Trophoblast cell (in vitro differentiated cells and primary cell): ENCODE data around the gene ARPC1B.

ENCODE experiments used
- DNase-seq, 2 donors: peaks; one replicate each; pipeline ENCODE4 v3.0.0-alpha.2; 2016
- H2AFZ ChIP-seq: 2 replicates; pipeline ENCODE4 v1.6.1; 2013; ENCODE audit warnings: low read length, moderate library complexity, mild to moderate bottlenecking; ENCODE audit not compliant: insufficient read depth, poor library complexity
- H2AK5ac ChIP-seq: 2 replicates; pipeline ENCODE4 v1.6.1; 2013; ENCODE audit warnings: mild to moderate bottlenecking, low read length
- H2BK120ac ChIP-seq: 2 replicates; pipeline ENCODE4 v1.6.1; 2013; ENCODE audit warnings: low read length, mild to moderate bottlenecking, moderate library complexity; ENCODE audit not compliant: insufficient read depth, poor library complexity
- H2BK12ac ChIP-seq: 2 replicates; pipeline ENCODE4 v1.6.1; 2013; ENCODE audit warnings: mild to moderate bottlenecking, low read length, moderate library complexity
- H2BK5ac ChIP-seq: 2 replicates; pipeline ENCODE4 v1.6.1; 2013; ENCODE audit warnings: low read length, low read depth, moderate library complexity, mild to moderate bottlenecking; ENCODE audit not compliant: poor library complexity
- H3K14ac ChIP-seq: 2 replicates; pipeline ENCODE4 v1.6.1; 2013; ENCODE audit warnings: mild to moderate bottlenecking, low read length
- H3K18ac ChIP-seq: 2 replicates; pipeline ENCODE4 v1.6.1; 2013; ENCODE audit warnings: mild to moderate bottlenecking, low read length
- H3K23ac ChIP-seq: 2 replicates; pipeline ENCODE4 v1.6.1; 2013; ENCODE audit warnings: low read length
- H3K27ac ChIP-seq: 2 replicates; pipeline ENCODE4 v1.5.1; 2013; ENCODE audit warnings: low read depth, mild to moderate bottlenecking, inconsistent platforms, low read length, moderate library complexity
- H3K27me3 ChIP-seq: 2 replicates; pipeline ENCODE4 v1.6.1; 2013; ENCODE audit warnings: inconsistent platforms, mild to moderate bottlenecking, low read length, moderate library complexity; ENCODE audit not compliant: insufficient read depth
- H3K36me3 ChIP-seq, 2 experiments: 1 replicate in 1 of 2; 2 replicates in 1 of 2; pipeline ENCODE4 v1.6.1; 2013; ENCODE audit warnings: low read length in 2 of 2, mild to moderate bottlenecking in 2 of 2, moderate library complexity in 1 of 2; ENCODE audit not compliant: insufficient read depth in 2 of 2, control insufficient read depth in 1 of 2
- H3K4ac ChIP-seq: 2 replicates; pipeline ENCODE4 v1.6.1; 2013; ENCODE audit warnings: low read depth, mild to moderate bottlenecking, low read length, moderate library complexity
- H3K4me1 ChIP-seq, 2 experiments: 1 replicate in 1 of 2; 2 replicates in 1 of 2; pipeline ENCODE4 v1.6.1; 2013; ENCODE audit warnings: low read length in 2 of 2, mild to moderate bottlenecking in 2 of 2, moderate library complexity in 1 of 2; ENCODE audit not compliant: insufficient read depth in 2 of 2, control insufficient read depth in 1 of 2
- H3K4me2 ChIP-seq: 2 replicates; pipeline ENCODE4 v1.6.1; 2013; ENCODE audit warnings: inconsistent platforms, mild to moderate bottlenecking, low read length, moderate library complexity
- H3K4me3 ChIP-seq: 2 replicates; pipeline ENCODE4 v1.5.1; 2013; ENCODE audit warnings: mild to moderate bottlenecking, low read depth, low read length, inconsistent platforms
- H3K79me1 ChIP-seq: one replicate; pipeline ENCODE4 v1.6.1; 2013; ENCODE audit warnings: low read length
- H3K79me2 ChIP-seq: 2 replicates; pipeline ENCODE4 v1.6.1; 2013; ENCODE audit warnings: low read length, mild to moderate bottlenecking; ENCODE audit not compliant: control insufficient read depth, insufficient read depth, poor library complexity
- H3K9ac ChIP-seq: 2 replicates; pipeline ENCODE4 v1.6.1; 2013; ENCODE audit warnings: mild to moderate bottlenecking, low read length
- H3K9me3 ChIP-seq: 2 replicates; pipeline ENCODE4 v1.6.1; 2013; ENCODE audit warnings: low read depth, mild to moderate bottlenecking, control low read depth, inconsistent platforms, low read length; ENCODE audit not compliant: insufficient read depth
- H4K12ac ChIP-seq: 2 replicates; pipeline ENCODE4 v1.6.1; 2013; ENCODE audit warnings: low read depth, mild to moderate bottlenecking, low read length, moderate library complexity
- H4K8ac ChIP-seq: 2 replicates; pipeline ENCODE4 v1.6.1; 2013; ENCODE audit warnings: low read depth, mild to moderate bottlenecking, low read length, moderate library complexity
- H4K91ac ChIP-seq: one replicate; pipeline ENCODE4 v1.6.1; 2013; ENCODE audit warnings: low read depth, mild to moderate bottlenecking, low read length, moderate library complexity
- WGBS: extraction: QIAGEN DNeasy Blood & Tissue Kit; methylation state at CpG from one replicate; pipeline ENCODE4 v1.1.7; 2013; ENCODE audit warnings: missing lambda C conversion rate; ENCODE audit not compliant: insufficient read length, insufficient coverage; ENCODE audit errors: extremely low coverage; 5-methylcytosine and 5-hydroxymethylcytosine counted together

Gene ARPC1B

GRCh38 chr7:99363286-99363685 is 11.2 kb upstream of the ARPC1B start:
- H2AFZ ChIP-seq, result no peak overlapping the region
- peaks cover 54 to 65% of the 10 kb centered on the region in 2 experiments for H3K36me3 ChIP-seq
- H3K14ac ChIP-seq, result no peak overlapping the region
- H4K8ac ChIP-seq, result no peak overlapping the region
- H3K27ac ChIP-seq, result no peak overlapping the region
- H3K23ac ChIP-seq, result no peak overlapping the region
- H2BK5ac ChIP-seq, result no peak overlapping the region
- no peak overlapping the region for H3K4ac ChIP-seq
- no peaks in the 10 kb centered on the region for H3K27me3 ChIP-seq
- no CpG with 5 or more reads among the region's 5 CpGs for WGBS
- no peak overlapping the region for H3K18ac ChIP-seq
- no peak overlapping the region for H2BK12ac ChIP-seq
- no peaks in the 10 kb centered on the region for H3K79me1 ChIP-seq
- H3K4me1 ChIP-seq, result no peaks in the 10 kb centered on the region
- H3K4me3 ChIP-seq, result no peak overlapping the region
- H2AK5ac ChIP-seq, result no peak overlapping the region
- no peak overlapping the region for H2BK120ac ChIP-seq
- no peak overlapping the region for H3K9ac ChIP-seq
- DNase-seq, result peak in 1 of 2 donors; percentile 74
- H3K4me2 ChIP-seq, result no peak overlapping the region
- H4K91ac ChIP-seq, result no peak overlapping the region
- H4K12ac ChIP-seq, result no peak overlapping the region
- H3K9me3 ChIP-seq, result peaks cover 3% of the 10 kb centered on the region
- no peaks in the 10 kb centered on the region for H3K79me2 ChIP-seq

GRCh38 chr7:99365318-99366141 is 9.0 kb upstream of the ARPC1B start:
- Histone ChIP-seq H2BK12ac (no peak overlapping the region), H3K9ac (no peak overlapping the region), H4K12ac (no peak overlapping the region), H3K4ac (no peak overlapping the region), H4K91ac (no peak overlapping the region), H2AK5ac (no peak overlapping the region), H4K8ac (no peak overlapping the region), H3K9me3 (no peaks in the 10 kb centered on the region), H2AFZ (no peak overlapping the region), H3K23ac (no peak overlapping the region), H3K36me3 (peaks cover 37 to 49% of the 10 kb centered on the region in 2 experiments), H3K14ac (no peak overlapping the region), H3K79me1 (no peaks in the 10 kb centered on the region), H3K18ac (no peak overlapping the region), H3K79me2 (no peaks in the 10 kb centered on the region), H2BK120ac (no peak overlapping the region), H3K27ac (no peak overlapping the region), H3K4me1 (no peaks in the 10 kb centered on the region), H3K27me3 (no peaks in the 10 kb centered on the region), H2BK5ac (no peak overlapping the region), H3K4me2 (no peak overlapping the region), H3K4me3 (no peak overlapping the region)
- DNase-seq, result peak; percentile 35 to 70
- WGBS, result no CpG with 5 or more reads among the region's 17 CpGs

- Histone ChIP-seq H3K27ac (no peak overlapping the region), H2BK12ac (no peak overlapping the region), H2BK5ac (no peak overlapping the region), H3K9ac (no peak overlapping the region), H3K27me3 (no peaks in the 10 kb centered on the region), H3K79me2 (no peaks in the 10 kb centered on the region), H3K18ac (no peak overlapping the region), H2AK5ac (no peak overlapping the region), H3K23ac (no peak overlapping the region), H2BK120ac (no peak overlapping the region), H3K9me3 (no peaks in the 10 kb centered on the region), H3K14ac (no peak overlapping the region), H3K79me1 (no peaks in the 10 kb centered on the region), H3K4ac (no peak overlapping the region), H2AFZ (no peak overlapping the region), H3K4me3 (no peak overlapping the region), H3K4me2 (no peak overlapping the region), H4K8ac (no peak overlapping the region), H3K36me3 (peaks cover 33 to 43% of the 10 kb centered on the region in 2 experiments), H4K12ac (no peak overlapping the region), H3K4me1 (peaks cover 0 to 3% of the 10 kb centered on the region in 2 experiments), H4K91ac (no peak overlapping the region)
- DNase-seq, result no peak
- WGBS, result no CpG with 5 or more reads among the region's 11 CpGs
Observed at GRCh38 chr7:99366646-99367045, 7.9 kb upstream of the ARPC1B start.

GRCh38 chr7:99368750-99369389 is 5.7 kb upstream of the ARPC1B start:
- Histone ChIP-seq H3K27ac (no peak overlapping the region), H3K18ac (no peak overlapping the region), H2BK120ac (no peak overlapping the region), H3K36me3 (peaks cover 27 to 30% of the 10 kb centered on the region in 2 experiments), H3K9me3 (peaks cover 1% of the 10 kb centered on the region), H3K79me1 (peaks cover 1% of the 10 kb centered on the region), H3K23ac (no peak overlapping the region), H3K4me3 (no peak overlapping the region), H3K9ac (no peak overlapping the region), H3K4ac (no peak overlapping the region), H3K14ac (no peak overlapping the region), H3K4me1 (peaks cover 2 to 4% of the 10 kb centered on the region in 2 experiments), H2BK12ac (no peak overlapping the region), H2AK5ac (no peak overlapping the region), H4K12ac (no peak overlapping the region), H4K91ac (no peak overlapping the region), H2BK5ac (no peak overlapping the region), H4K8ac (no peak overlapping the region), H3K27me3 (no peaks in the 10 kb centered on the region), H2AFZ (no peak overlapping the region), H3K4me2 (no peak overlapping the region), H3K79me2 (no peaks in the 10 kb centered on the region)
- no CpG with 5 or more reads among the region's 13 CpGs for WGBS
- DNase-seq, result peak; percentile 78 to 94
